ENCODE measurements around the gene C2orf72. TPM values are rescaled to one million over a fixed set of nuclear protein-coding genes. Genes with fewer than 3 reads are reported as not detected.

C2orf72 gene
- total RNA-seq, 2 donors from 2014 or later, result 0.14 TPM; not detected in 1

GRCh38 chr2:231069379-231070054 is 32.2 kb downstream of the C2orf72 start:
- no peak overlapping the region for H3K27ac ChIP-seq
- no peak overlapping the region for H3K4me3 ChIP-seq
- DNase-seq (ENCODE audit: low spot score) (no peak), ATAC-seq (ENCODE audit: insufficient number of reproducible peaks, low FRiP score, low read depth) (no peak)
- no peaks in the 10 kb centered on the region for H3K9me3 ChIP-seq
- H3K27me3 ChIP-seq (replicated peaks; ENCODE audit: insufficient read depth), result no peaks in the 10 kb centered on the region
- H3K36me3 ChIP-seq, result peaks cover 44% of the 10 kb centered on the region
- no peak for TF ChIP-seq CTCF (IDR thresholded peaks at IDR 0.05)
- H3K4me1 ChIP-seq (ENCODE audit: control insufficient read depth in 1 of 2, low read depth in 2 of 2), result no peaks in the 10 kb centered on the region

GRCh38 chr2:231084565-231084964 is 47.2 kb downstream of the C2orf72 start:
- H3K9me3 ChIP-seq, result no peaks in the 10 kb centered on the region
- no peaks in the 10 kb centered on the region for H3K27me3 ChIP-seq (replicated peaks; ENCODE audit: insufficient read depth)
- no peak overlapping the region for H3K27ac ChIP-seq
- H3K36me3 ChIP-seq, result peaks cover 70% of the 10 kb centered on the region
- no peaks in the 10 kb centered on the region for H3K4me1 ChIP-seq (ENCODE audit: control insufficient read depth in 1 of 2, low read depth in 2 of 2)
- DNase-seq (ENCODE audit: low spot score) (no peak), ATAC-seq (ENCODE audit: insufficient number of reproducible peaks, low FRiP score, low read depth) (no peak)
- no peak for TF ChIP-seq CTCF (IDR thresholded peaks at IDR 0.05)
- no peak overlapping the region for H3K4me3 ChIP-seq

GRCh38 chr2:231088754-231089153 is 51.4 kb downstream of the C2orf72 start:
- DNase-seq (ENCODE audit: low spot score) (no peak), ATAC-seq (ENCODE audit: insufficient number of reproducible peaks, low FRiP score, low read depth) (no peak)
- peaks cover 43% of the 10 kb centered on the region for H3K36me3 ChIP-seq

GRCh38 chr2:231093933-231094332 is 56.6 kb downstream of the C2orf72 start:
- ATAC-seq (ENCODE audit: insufficient number of reproducible peaks, low FRiP score, low read depth), result no peak
- Histone ChIP-seq H3K4me3 (no peak overlapping the region), H3K9me3 (no peaks in the 10 kb centered on the region), H3K36me3 (peaks cover 42% of the 10 kb centered on the region), H3K4me1 (ENCODE audit: control insufficient read depth in 1 of 2, low read depth in 2 of 2) (no peaks in the 10 kb centered on the region), H3K27ac (no peak overlapping the region), H3K27me3 (replicated peaks; ENCODE audit: insufficient read depth) (no peaks in the 10 kb centered on the region)
- DNase-seq (ENCODE audit: low spot score), result no peak
- no peak for TF ChIP-seq CTCF (IDR thresholded peaks at IDR 0.05)

More at GRCh38 chr2:231088754-231089153, 51.4 kb downstream of the C2orf72 start:
- no peak for TF ChIP-seq CTCF (IDR thresholded peaks at IDR 0.05)
- no peaks in the 10 kb centered on the region for H3K27me3 ChIP-seq (replicated peaks; ENCODE audit: insufficient read depth)
- H3K4me1 ChIP-seq (ENCODE audit: control insufficient read depth in 1 of 2, low read depth in 2 of 2), result no peaks in the 10 kb centered on the region
- H3K27ac ChIP-seq, result no peak overlapping the region
- no peak overlapping the region for H3K4me3 ChIP-seq
- H3K9me3 ChIP-seq, result no peaks in the 10 kb centered on the region

GRCh38 chr2:231094736-231095346 is 57.5 kb downstream of the C2orf72 start:
- Histone ChIP-seq H3K27ac (no peak overlapping the region), H3K4me3 (no peak overlapping the region), H3K27me3 (replicated peaks; ENCODE audit: insufficient read depth) (no peaks in the 10 kb centered on the region), H3K4me1 (ENCODE audit: control insufficient read depth in 1 of 2, low read depth in 2 of 2) (no peaks in the 10 kb centered on the region), H3K9me3 (peaks cover 6% of the 10 kb centered on the region), H3K36me3 (peaks cover 44% of the 10 kb centered on the region)
- no peak for DNase-seq (ENCODE audit: low spot score)
- no peak for TF ChIP-seq CTCF (IDR thresholded peaks at IDR 0.05)
- ATAC-seq (ENCODE audit: insufficient number of reproducible peaks, low FRiP score, low read depth), result no peak

Other genes with a start within 250 kb of the C2orf72 start
- gene ITM2C, start 172.6 kb upstream of the C2orf72 start, total RNA-seq, result 10 to 100 TPM; 65.5 to 70.6 TPM
- gene GPR55, start 112.3 kb upstream of the C2orf72 start, total RNA-seq, result not detected
- gene SPATA3, start 41.4 kb upstream of the C2orf72 start, total RNA-seq, result not detected
- 10 to 100 TPM; 42.2 to 73.5 TPM for gene PSMD1, start 19.3 kb downstream of the C2orf72 start, total RNA-seq
- 1 to 10 TPM; 2.8 to 9.2 TPM for gene HTR2B, start 87.5 kb downstream of the C2orf72 start, total RNA-seq
- 100 to 1,000 TPM in 1 of 2 donors, 10 to 100 TPM in 1; 68.5 to 103 TPM for gene ARMC9, start 161.1 kb downstream of the C2orf72 start, total RNA-seq

Measured in thoracic aorta (tissue), 2 donors.